OCI-LY3 (cell line): ENCODE measurements around the gene YBX1.

ENCODE experiments used
- EZH2phosphoT487 ChIP-seq: fragments of 200-600 bp; shearing (Covaris generic); IDR thresholded peaks from 2 replicates; pipeline ENCODE4 v1.6.1; 2018; ENCODE audit warnings: antibody characterized with exemption, mixed run types, low read depth
- TF ChIP-seq, protein P1 (sequence below): fragments of 200-600, 300-600 bp; sonication (generic); IDR thresholded peaks from 2 replicates; pipeline ENCODE4 v1.5.1; 2014; ENCODE audit warnings: antibody characterized with exemption, low read length, low read depth

DNA sequence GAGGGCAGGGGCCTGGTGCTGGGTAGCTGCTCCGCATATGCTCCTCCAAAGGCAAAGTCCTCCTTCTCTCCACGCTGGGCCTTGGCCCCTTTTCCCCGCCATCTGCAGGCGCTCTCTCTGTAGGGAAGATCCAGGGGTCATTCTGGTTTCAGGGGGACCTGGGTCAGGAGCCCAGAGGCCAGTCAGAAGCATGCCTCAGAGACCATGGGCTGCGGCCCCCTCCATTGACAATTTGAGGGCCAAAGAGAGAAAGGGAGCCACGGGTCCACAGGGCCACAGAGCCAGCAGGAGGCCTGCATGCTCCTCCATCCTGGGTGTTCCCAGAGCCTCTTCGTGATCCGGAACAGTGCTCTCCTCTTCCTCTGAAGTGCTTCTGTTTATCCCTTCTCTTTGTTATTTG, 59.9 kb downstream of the YBX1 start:
- TF ChIP-seq, protein P1, sequence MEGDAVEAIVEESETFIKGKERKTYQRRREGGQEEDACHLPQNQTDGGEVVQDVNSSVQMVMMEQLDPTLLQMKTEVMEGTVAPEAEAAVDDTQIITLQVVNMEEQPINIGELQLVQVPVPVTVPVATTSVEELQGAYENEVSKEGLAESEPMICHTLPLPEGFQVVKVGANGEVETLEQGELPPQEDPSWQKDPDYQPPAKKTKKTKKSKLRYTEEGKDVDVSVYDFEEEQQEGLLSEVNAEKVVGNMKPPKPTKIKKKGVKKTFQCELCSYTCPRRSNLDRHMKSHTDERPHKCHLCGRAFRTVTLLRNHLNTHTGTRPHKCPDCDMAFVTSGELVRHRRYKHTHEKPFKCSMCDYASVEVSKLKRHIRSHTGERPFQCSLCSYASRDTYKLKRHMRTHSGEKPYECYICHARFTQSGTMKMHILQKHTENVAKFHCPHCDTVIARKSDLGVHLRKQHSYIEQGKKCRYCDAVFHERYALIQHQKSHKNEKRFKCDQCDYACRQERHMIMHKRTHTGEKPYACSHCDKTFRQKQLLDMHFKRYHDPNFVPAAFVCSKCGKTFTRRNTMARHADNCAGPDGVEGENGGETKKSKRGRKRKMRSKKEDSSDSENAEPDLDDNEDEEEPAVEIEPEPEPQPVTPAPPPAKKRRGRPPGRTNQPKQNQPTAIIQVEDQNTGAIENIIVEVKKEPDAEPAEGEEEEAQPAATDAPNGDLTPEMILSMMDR, result no peak
- TF ChIP-seq EZH2phosphoT487, result no peak
